Measurements from ENCODE around the gene RTN4IP1. TPM values are rescaled to one million over a fixed set of nuclear protein-coding genes. Genes with fewer than 3 reads are reported as not detected.

RTN4IP1 gene
- total and polyA plus RNA-seq, 9 of the 15 experiments (the other 6 are each of a cell fraction or from before 2014, with no cell fraction given) = 17.9 to 46.0 (median 22.2) TPM

GRCh38 chr6:106572875-106573585 is 56.3 kb downstream of the RTN4IP1 start:
- CTCF ChIA-PET (ENCODE audit: low intra/inter-chr PET ratio) = no interaction called here
- POLR2A ChIA-PET = no interaction called here
- intact Hi-C loops (cut with micrococcal nuclease) = no loop called here
- Histone ChIP-seq H3K27me3 (ENCODE audit: control insufficient read depth in 2 of 2, insufficient read depth in 2 of 2, low read length in 2 of 2) (no peaks in the 10 kb centered on the region), H3K4me3 (no peak overlapping the region), H3K9me3 (replicated peaks; ENCODE audit: control insufficient read depth, insufficient read depth, low read depth, low read length) (no peaks in the 10 kb centered on the region), H3K36me3 (ENCODE audit: control insufficient read depth, insufficient read depth, low read length) (peaks cover 7% of the 10 kb centered on the region; the same call in 1 of the 3 replicates), H2AFZ (ENCODE audit: low read depth, low read length) (no peak overlapping the region), H3K4me2 (ENCODE audit: insufficient read depth, low read length) (no peak overlapping the region), H3K4me1 (replicated peaks in 1 of 2; ENCODE audit: control insufficient read depth in 2 of 2, insufficient read depth in 2 of 2, low read length in 2 of 2) (no peaks in the 10 kb centered on the region), H3K79me2 (ENCODE audit: control insufficient read depth, insufficient read depth, low read length) (no peaks in the 10 kb centered on the region), H3K27ac (ENCODE audit: extremely low read depth, low read depth, low read length) (no peak overlapping the region), H3K9me1 (ENCODE audit: control insufficient read depth, insufficient read depth, low read length) (no peaks in the 10 kb centered on the region), H4K20me1 (replicated peaks; ENCODE audit: control insufficient read depth, insufficient read depth, low read length) (no peaks in the 10 kb centered on the region), H3K9ac (ENCODE audit: insufficient read depth in 1 of 2, low read depth in 2 of 2, low read length in 2 of 2) (no peak overlapping the region)
- 83% methylated on average over 6 of the region's 6 CpGs for WGBS (ENCODE audit: insufficient coverage, low coverage, missing lambda C conversion rate)
- in situ Hi-C loops (cut with MboI) = loop anchor here (25.0 kb wide), 1 partner anchor 414 kb away; no protein-coding TSS in a partner anchor
- FAIRE-seq = no peak
- no TSS peak for BruUV-seq (replicated peaks)
- no peak for DNase-seq (ENCODE audit: extremely low read depth in 1 of 4, low spot score in 3 of 4)
- ATAC-seq = no peak
- TF ChIP-seq ZNF778 (CRISPR knock-in tag; IDR thresholded peaks at IDR 0.05) = no peak
- no peak for TF ChIP-seq COPS2 (conservative IDR thresholded peaks at IDR 0.05)
- no peak for TF ChIP-seq MEF2A (IDR thresholded peaks at IDR 0.05; ENCODE audit: control insufficient read depth, low read depth, low read length)
- no peak for TF ChIP-seq ZNF263 (CRISPR knock-in tag; IDR thresholded peaks at IDR 0.05; ENCODE audit: borderline replicate concordance)
- no peak for TF ChIP-seq SOX6 (IDR thresholded peaks at IDR 0.05)
- TF ChIP-seq ZMIZ1 (IDR thresholded peaks at IDR 0.05; ENCODE audit: low read depth in 2 of 2, low read length in 2 of 2) = no peak
- TF ChIP-seq ATF4 (CRISPR knock-in tag; IDR thresholded peaks at IDR 0.05) = no peak
- TF ChIP-seq SMARCE1 (IDR thresholded peaks at IDR 0.05) = no peak
- TF ChIP-seq KAT8 (IDR thresholded peaks at IDR 0.05; ENCODE audit: low read depth) = no peak
- TF ChIP-seq ZBTB2 (IDR thresholded peaks at IDR 0.05) = no peak
- no peak for TF ChIP-seq NR2C2 (CRISPR knock-in tag; IDR thresholded peaks at IDR 0.05)
- no peak for TF ChIP-seq NR2C2 (tag; IDR thresholded peaks at IDR 0.05)
- TF ChIP-seq MEF2D (tag; conservative IDR thresholded peaks at IDR 0.05; ENCODE audit: low read depth) = no peak
- TF ChIP-seq ZBTB9 (CRISPR knock-in tag; IDR thresholded peaks at IDR 0.05) = no peak
- TF ChIP-seq CXXC5 (CRISPR knock-in tag; IDR thresholded peaks at IDR 0.05) = no peak
- TF ChIP-seq MCM3 (IDR thresholded peaks at IDR 0.05) = no peak
- TF ChIP-seq SMAD3 (CRISPR knock-in tag; conservative IDR thresholded peaks at IDR 0.05) = no peak

Data from K562 (cell line).